Stimulated activated CD8-positive, alpha-beta memory T cell treated with anti-CD3 and anti-CD28 coated beads, Interleukin-7, amount 100 ng/mL, for 24 hours (primary cell): ENCODE results near the gene COCH.

Experiments
- DNase-seq: peaks from one replicate; pipeline ENCODE4 v3.0.0-alpha.2; 2020; ENCODE audit warnings: low read depth

Gene COCH

GRCh38 chr14:30874120-30874998 lies at the start of gene COCH:
Gene COCH (plus strand): TSS chr14:30874559. CDS start chr14:30874939, 380 bp downstream.
- no peak for DNase-seq

- DNase-seq = no peak
Observed at GRCh38 chr14:30826070-30826469, 48.3 kb upstream of the COCH start.

- no peak for DNase-seq
Observed at GRCh38 chr14:30829853-30830252, 44.5 kb upstream of the COCH start.

GRCh38 chr14:30834353-30834752 lies 40.0 kb upstream of the COCH start:
- DNase-seq = no peak

- DNase-seq = no peak
Observed at GRCh38 chr14:30838351-30838750, 36.0 kb upstream of the COCH start.

GRCh38 chr14:30840086-30840779 lies 34.1 kb upstream of the COCH start:
- DNase-seq = no peak

GRCh38 chr14:30842431-30842830 lies 31.9 kb upstream of the COCH start:
- DNase-seq = no peak

GRCh38 chr14:30848449-30849240 lies 25.7 kb upstream of the COCH start:
- DNase-seq = no peak

GRCh38 chr14:30849354-30849753 lies 25.0 kb upstream of the COCH start:
- DNase-seq = no peak

- DNase-seq = no peak
Observed at GRCh38 chr14:30849983-30850382, 24.4 kb upstream of the COCH start.

- DNase-seq = no peak
Observed at GRCh38 chr14:30853946-30854345, 20.4 kb upstream of the COCH start.

- no peak for DNase-seq
Observed at GRCh38 chr14:30854492-30854891, 19.9 kb upstream of the COCH start.

- DNase-seq = no peak
Observed at GRCh38 chr14:30855345-30856037, 18.9 kb upstream of the COCH start.

- DNase-seq = no peak
Observed at GRCh38 chr14:30861200-30861599, 13.2 kb upstream of the COCH start.

- DNase-seq = no peak
Observed at GRCh38 chr14:30864934-30865333, 9.4 kb upstream of the COCH start.

- DNase-seq = no peak
Observed at GRCh38 chr14:30868736-30869135, 5.6 kb upstream of the COCH start.

- DNase-seq = no peak
Observed at GRCh38 chr14:30869551-30870155, 4.7 kb upstream of the COCH start.

- no peak for DNase-seq
Observed at GRCh38 chr14:30872602-30873001, 1.8 kb upstream of the COCH start.

GRCh38 chr14:30873308-30874119 lies 845 bp upstream of the COCH start:
- DNase-seq = no peak

GRCh38 chr14:30874999-30875787 lies 834 bp downstream of the COCH start:
- no peak for DNase-seq
